HG02763 (cell line): ENCODE measurements around the gene TIMP4.

Source experiments
- ATAC-seq: cut with Tn5 transposase; IDR thresholded peaks from one replicate; pipeline ENCODE4 v1.9.1; 2021; ENCODE audit warnings: mild to moderate bottlenecking, moderate library complexity; ENCODE audit not compliant: unreplicated experiment

Gene TIMP4

DNA sequence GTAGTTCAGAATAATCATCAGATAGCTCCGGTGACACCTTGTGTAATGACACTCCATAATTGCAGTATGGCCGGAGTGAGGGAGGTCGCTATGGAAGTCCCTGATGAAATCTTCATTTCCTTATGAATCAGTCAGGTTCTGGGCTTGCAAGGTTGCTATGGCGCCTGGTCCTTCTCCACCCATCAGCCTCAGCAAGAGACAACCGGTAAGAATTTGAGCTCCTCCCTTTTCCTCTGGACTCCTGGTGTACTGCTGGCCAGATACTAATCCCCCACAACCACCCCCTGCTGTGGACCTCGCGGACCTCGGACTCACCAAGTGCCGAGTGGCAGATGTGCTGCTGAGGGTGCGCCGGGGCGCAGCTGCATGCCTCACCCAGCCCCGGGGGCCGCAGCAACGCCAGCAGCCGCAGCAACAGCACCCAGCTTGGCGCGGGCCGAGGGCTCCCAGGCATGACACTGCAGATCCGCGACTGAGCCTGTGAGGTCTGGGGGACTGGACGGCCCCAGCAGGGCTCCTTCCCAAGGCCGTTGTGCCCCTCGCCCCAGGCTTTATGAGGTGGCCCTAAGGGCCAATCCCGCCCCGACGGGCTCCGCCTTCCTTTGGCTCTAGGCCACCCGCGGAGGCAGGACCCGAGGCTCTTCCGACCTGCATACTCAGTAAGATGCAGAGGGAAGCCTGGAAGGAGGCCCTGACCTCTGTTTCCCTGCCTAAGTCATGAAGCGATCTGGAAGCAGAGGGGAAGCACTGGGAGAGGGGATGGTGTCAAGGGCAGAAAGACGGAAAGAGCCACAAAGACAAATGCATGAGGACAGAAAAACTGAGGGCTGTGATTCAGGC is at the start of gene TIMP4:
TSS of gene TIMP4 (minus strand) at position 526 of the 840 bp plus-strand sequence. CDS start at position 454, 72 bp downstream.
- ATAC-seq: no peak

DNA sequence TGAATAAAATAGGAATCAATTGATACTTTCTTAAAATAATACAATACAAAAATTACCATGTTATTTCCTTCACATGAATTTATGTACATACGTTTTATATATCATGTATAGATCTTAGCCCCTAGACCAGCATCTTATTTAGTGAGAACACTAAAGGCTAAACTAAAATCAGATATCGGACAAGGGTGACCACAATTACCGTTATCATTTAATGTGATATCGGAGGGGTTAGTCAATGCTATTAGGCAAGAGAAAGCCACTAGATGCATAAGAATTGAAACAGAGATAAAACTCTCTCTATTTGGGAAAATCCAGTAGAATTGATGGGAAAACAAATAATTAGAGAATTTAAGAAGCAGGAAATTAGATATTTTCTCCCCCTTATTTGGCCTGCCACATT is 46.5 kb upstream of the TIMP4 start:
- ATAC-seq: no peak

DNA sequence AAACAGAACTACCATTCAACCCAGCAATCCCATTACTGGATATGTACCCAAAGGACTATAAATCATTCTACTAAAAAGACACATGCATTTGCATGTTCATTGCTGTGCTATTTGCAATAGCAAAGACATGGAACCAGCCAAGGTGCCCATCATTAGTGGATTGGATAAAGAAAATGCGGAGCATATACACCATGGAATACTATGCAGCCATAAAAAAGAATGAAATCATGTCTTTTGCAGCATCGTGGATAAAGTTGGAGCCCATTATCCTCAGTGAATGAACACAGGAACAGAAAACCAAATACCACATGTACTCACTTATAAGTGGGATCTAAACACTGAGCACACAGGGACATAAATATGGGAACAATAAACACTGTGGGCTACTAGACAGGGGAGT is 43.1 kb upstream of the TIMP4 start:
- ATAC-seq: no peak

DNA sequence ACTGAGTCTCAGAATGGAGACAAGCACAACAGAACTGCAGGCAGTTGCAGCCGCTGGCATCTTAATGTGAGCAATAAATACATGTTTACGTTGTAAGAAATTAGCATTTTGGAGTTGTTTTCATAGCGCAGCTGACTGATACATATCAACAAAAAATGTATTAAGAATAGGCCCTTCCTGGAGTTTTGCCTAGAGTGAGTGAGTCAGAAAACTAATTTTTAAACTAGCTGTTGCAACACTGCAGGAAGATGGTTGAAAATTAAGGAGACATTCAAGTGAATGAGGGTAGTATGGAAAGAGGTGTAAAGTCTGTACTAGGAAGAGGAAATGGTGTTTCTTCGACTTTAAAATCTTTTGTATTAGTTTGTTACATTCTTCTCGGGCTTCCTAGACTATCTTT is 39.6 kb upstream of the TIMP4 start:
- ATAC-seq: no peak

DNA sequence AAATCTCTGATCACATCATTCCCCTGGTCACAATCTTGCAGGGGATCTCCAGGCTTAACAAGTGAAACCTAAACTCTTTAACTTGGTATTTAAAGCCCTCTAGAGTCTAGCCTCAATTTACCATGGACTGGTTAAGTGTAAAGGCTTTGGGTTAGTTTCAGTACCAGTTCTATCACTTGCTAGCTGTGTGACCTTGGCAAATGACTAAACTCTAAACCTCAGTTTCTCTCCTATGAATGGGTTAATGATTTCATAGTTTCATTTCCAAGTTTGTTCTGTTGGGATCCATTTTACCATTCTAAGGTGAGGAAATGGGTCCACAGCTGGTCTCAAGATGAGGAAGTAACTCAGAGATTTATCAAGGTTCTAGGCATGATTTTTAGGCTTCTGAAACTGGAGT is 38.8 kb upstream of the TIMP4 start:
- ATAC-seq: no peak

DNA sequence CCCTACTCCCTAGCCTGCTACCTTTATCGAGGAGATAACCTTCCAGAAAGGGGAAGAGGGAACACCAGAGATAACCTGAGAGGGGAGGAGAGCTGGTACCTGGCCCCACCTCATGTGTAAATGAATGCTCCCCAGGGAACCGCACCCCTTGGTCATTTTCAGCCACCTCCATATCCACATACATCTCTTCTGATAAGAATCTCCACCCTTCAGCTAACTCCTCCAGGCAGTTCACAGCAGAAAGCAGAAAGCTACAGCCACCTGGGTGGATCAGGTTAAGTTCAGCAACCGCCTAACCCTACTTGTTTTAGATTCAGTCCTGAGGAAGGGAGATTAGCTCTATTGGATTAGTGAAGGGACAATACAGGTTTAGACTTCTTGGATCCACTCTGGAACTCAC is 38.0 kb upstream of the TIMP4 start:
- no peak for ATAC-seq

DNA sequence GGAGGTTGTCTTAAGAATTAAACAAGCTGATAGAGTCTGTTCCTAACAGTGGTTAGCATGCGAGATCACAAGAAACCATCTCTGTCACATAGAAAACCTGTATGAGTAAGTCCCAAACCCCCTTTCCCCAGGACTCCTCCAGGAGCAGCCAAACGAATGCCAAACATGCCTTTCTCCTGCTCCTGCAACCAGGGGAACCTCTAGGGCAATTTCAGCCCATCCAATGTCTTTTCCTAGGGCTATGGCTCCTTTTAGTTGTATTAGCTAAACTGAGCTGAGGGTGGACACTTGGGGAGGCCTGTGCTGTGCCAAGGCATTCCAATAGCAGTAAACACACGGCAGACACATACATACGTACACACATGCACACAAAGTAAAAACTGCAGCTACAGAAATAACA is 36.5 kb upstream of the TIMP4 start:
- no peak for ATAC-seq

DNA sequence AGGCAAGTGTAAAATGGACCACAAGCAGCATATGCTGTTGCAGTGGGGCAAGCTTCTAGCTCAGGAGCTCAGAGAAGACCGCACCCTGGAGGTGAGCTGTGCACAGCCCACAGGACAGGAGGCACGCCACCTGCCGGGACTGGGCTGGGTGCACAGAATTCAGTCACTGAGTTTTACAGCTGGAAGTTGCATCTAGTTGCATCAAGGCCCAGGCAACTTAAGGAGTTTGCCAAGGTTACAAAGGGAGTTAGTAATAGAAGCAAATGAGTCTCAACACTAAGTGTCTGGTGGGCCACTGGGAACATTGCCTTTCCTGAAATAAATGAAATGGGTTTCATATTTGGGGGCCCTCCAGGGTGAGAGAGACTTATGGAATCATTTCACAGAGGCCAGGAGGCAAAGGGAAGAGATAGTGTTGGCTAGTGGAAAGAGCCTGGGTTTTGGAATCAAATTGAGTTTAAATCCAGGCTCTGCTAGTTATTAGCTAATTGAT is 36.0 kb upstream of the TIMP4 start:
- ATAC-seq: peak; percentile 63

DNA sequence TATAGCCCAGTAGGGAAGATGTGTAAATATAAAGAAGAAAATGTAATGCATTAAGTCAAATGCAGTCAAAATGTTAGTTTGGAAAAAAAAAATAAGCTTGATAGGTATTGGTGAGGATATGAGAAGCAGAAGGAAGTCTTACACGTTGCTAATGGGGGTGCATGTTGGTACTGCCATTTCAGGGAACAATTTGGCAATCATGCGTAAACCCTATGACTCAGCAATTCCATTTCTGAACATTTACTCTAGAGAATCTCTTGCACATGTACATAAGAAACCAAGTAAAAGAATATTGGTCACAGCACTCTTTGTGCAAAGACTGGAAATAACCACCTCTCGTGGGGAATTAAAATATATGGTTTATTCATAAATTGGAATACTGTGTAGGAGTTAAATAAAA is 35.5 kb upstream of the TIMP4 start:
- no peak for ATAC-seq

DNA sequence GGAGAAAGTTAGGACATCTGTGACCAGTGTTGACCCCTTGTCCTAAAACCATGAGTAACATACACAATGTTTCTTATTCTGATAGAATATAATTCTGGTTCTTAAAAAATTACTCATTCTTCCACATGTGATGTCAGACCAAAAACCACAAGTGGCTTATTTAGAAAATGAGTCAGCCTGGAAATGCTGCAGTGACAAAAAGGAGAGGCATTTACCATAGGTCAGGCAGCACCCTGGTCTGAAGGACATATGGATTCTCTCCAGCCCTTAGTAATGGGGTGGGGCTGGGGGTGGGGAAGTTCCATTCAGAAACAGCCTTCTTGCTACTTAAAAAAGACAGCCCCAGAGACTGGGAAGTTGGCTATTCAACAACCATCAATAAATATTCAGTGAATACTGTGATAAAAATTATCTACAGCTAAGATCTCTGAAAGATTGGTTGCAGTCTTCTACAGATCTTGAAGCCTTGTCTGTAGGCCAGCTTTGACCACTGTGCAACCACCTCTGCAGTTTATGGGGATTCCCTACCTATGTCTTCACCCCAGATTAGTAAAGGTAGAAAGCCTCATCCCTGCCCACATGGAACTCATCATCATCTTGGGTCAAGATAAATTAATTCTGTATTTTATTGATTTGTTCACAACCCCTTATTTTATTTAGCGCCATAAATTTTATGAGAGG is 34.9 kb upstream of the TIMP4 start:
- peak; percentile 39 for ATAC-seq

DNA sequence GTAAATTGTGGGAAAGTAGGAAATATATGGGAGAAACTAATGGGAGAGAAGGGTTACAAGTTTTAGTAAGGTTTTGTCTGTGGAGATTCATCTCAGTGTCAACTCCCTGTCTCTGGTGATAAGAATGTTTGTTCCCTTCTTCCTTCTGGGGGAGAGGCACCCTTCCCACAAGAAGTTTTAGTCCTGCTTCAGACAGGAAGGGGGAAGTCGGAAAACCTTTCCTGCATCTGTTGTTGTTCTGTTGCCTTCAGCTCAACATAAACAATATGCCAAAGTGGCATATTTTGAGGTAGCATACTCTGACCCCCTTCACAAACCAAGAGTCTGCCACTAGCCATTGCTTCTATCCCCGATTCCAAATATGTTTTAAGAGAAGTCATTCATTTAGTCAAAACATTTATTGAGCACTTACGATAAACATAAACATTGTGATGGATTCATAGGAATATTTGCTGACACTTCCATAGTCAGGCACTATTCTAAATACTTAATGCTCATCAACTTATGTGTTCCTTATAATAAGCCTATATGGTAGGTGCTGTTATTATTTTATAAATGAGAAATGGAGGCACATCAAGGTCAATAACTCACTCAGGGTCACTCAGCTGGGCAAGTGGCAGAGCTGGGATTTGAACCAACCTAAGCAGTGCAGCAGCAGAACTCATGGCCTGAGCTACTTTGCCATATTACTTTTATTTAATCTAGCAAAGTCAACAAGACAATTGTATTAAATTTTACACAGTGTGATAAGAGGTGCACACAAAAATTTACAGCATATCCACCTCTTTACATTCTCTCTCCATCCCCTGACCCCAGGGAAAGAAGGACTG is 34.2 kb upstream of the TIMP4 start:
- no peak for ATAC-seq

DNA sequence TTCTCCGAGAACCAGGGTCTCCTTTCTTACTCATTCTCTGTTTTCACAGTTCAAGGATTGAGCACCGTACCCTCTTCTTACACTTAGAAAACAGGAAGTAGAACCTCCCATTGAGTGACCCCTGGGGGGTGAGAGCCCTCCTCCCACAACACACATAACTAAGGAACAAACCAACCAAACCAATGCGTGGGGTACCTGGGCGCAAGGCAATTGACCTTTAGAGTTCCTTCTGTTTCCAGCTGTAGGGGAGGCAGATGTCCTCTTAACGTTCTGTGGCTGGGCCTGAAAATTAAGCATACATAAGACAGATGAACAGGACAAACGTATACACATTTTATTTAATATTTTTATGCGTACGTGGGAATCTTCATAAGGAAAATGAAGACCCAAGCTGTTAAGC is 33.5 kb upstream of the TIMP4 start:
- no peak for ATAC-seq

DNA sequence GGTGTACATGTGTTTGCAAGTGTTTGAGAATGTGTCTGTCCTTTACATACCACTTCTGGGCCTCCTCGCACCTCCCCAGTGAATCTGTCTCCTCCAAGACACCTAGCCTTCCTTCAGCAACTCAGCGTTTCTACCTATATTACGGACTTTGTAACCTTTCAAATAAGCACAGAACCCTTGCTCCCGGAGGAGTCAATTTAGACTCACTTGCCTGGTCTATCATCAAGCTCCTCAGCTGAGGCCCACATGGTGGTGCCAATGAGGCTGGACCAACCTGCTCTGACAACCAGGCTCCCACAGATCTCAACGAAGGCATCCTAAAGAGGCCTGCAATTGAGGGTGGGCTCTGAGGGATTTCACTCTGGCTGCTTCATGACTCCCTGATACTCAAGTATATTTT is 32.8 kb upstream of the TIMP4 start:
- no peak for ATAC-seq

DNA sequence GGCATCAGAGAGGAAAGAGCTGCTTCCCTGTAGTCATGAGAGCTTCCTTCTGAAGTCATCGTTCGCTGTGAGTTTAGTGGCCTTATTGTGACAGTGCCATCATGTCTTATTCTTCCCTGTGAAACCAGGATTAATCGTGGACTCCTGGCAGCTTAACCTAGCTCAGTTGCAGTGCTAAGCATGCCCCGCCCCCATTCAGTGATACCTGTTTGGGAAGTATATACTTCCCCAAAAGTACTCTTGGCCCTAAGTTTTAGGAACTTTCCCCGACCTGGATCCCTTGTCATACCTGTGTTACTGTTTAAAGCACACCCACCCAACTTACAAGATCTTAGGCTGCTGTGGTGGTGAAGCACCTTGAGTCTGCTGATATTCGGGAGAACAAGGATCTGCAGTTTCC is 32.1 kb upstream of the TIMP4 start:
- no peak for ATAC-seq

DNA sequence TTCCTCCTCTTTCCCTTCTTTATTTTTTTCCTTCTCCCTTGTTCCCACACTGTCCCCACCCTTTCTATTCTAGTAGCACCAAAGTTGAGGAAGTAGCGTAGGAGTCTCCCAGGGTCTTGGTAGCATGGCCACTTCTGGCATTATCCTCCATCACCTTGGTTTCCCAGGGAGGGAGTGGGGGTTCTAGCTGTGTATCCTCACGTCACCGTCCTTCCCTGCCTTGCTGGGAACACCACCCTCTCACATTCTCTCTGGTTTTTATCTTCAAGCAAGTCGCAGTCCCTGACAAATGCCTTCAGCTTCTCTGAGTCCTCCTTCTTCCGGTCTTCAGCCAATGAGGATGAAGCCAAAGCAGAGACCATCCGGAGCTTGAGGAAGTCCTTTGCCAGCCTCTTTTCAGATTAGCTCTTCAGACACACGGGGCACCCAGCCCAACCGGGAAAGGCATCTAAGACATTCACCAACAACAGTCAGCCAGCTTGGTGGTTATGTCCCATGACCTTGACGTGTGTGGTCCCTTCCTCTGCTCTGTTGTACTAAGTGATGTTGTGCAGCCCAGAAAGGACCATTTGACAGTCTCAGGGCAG is 31.6 kb upstream of the TIMP4 start:
- ATAC-seq: no peak

DNA sequence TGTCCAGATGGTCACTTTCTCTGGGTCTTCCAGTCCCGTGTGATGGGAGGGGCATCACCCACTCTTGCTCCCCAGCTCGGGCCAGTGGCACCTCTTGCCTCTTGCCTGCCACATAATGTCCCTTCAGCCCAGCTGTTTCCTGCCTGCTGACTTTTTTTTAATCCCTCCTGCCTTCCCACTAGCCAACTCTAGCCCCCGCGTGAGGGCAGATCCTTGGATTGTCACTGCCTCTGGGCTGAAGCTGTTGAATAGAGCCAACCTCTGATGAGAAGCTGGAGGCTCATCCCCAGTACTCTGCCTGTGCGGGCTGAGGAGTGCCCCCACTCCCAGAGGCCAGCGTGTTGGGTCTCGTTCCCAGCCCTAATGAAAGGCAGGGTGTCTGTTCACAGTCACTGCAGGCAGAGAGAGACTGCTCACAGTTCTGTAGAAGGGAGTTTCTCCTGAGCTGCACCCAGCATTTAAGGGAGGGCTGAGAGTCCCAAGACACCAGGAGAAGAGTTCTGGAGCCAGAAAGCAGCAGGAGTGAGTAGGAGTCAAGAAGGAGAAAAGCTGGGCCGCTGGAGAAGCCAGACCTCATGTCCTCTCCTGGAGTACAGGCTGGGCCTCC is 30.1 kb upstream of the TIMP4 start:
- no peak for ATAC-seq

DNA sequence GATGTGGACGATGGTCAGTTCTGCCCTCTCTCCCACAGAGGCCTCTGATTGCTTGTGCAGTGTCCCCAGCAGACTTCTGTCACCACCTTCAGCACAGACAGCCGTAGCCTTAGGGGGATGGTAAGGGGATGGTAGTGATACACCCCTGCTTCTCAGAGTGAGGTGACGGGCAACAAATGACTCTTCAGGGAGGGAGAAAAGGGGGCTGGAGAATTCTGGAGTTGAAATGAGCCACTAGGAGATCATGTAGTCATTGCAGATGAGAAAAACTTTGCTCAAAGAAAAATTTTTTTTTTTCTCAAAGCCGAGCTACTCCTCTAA is 29.6 kb upstream of the TIMP4 start:
- no peak for ATAC-seq

DNA sequence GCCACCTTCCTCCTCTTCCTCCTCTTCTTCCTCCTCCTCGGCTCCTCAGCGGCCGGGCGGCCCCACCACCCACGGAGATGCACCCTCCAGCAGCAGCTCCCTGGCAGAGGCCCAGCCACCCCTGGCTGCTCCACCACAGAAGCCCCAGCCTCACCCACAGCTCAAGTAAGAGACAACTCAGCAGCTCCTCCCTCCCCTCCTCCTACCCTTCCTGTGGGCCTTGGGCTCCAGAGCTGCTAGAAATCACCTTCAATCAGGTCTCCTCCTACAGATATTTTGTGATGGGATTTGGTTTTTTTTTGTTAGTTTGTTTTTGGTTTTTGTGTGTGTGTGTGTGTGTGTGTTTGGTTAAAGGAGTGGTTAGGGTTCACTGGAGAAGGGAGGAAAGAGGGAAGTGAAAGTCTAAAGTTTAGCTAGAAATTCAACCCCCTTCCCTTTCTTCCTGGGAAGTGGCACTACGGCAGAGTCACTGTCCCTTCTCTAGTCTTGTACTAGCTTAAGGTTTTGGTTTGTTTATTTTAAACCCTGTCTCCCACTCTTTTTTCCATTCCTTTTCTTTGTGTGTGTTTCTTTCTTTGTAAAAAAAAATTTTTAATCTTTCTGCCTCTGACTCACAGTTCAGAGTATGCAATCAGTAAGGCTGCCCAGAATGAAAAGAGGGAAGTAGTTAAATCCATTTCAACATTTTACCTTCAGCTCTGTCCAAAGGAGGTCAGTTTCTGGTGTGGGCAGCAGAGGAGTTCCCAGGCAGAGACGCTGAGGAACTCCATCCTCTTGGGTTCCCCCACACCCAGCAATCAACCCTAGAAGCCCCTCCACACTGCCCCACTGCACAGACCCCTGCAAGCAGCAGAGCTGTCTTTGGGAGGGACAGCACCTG is 29.0 kb upstream of the TIMP4 start:
- ATAC-seq: peak; percentile 73

DNA sequence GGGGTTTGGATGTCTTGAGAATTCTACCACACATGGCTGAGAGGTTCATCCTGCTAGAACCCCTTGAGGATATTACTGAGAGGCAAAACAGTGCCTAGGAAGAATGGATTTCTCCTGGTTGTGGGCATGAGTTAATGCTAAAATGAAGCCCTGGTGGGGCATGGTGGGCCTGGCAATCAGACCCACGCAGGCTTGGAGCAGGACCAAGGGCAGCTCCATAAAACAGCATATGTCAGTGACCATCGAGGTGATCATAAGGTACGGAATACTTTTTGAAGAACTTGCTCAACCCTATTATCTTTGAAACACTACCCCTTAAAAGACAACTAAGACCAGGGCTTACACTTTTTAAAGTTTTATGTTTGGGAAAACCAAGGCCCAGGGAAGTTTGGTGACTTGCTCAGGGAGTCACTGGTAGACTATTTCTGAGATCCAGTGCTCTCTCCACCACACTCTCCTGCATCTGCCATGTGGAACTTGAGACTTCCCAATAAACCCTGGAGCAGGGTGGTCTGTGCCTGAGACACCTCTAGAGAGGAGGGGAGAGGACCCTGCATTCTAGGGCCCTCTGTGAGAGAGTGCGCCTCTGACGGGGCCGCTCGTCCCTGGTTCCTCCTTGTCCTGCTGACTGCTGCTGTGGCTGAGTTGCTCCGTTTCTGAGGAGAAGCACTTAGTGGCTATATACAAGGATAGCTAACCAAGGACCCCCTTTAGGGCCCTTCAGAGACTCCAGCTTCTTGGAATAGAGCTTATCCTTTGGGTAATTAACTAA is 28.0 kb upstream of the TIMP4 start:
- ATAC-seq: no peak
